IMR-90 (cell line): ENCODE data around the gene SGO1. TPM values are rescaled to one million over a fixed set of nuclear protein-coding genes. Genes with fewer than 3 reads are reported as not detected.

Experiments used
- ATAC-seq: fragments of 200-7000 bp; cut with Tn5 transposase; 2 replicates; pipeline ENCODE4 v1.9.1; 2020; ENCODE audit warnings: low read depth, mild to moderate bottlenecking, moderate library complexity
- BruUV-seq: library from RNA; stranded (reverse); fragments of 400-500 nt; replicated peaks from 2 replicates; lab custom pipeline; 2021; lab: Mats Ljungman, UMichigan
- CTCF ChIA-PET: fragments of 300-600 bp; formaldehyde crosslinking; extraction: SDS; loops from one replicate; lab custom pipeline; 2021; ENCODE audit warnings: antibody characterized with exemption; lab: Yijun Ruan, JAX
- POLR2A ChIA-PET: fragments of 300-600 bp; sonication (Branson Sonifier 250); formaldehyde crosslinking; loops from one replicate; lab custom pipeline; 2022; ENCODE audit warnings: antibody characterized with exemption; ENCODE audit not compliant: unreplicated experiment; lab: Charles Lee
- DNase-seq: peaks from one replicate; pipeline ENCODE4 v3.0.0; 2013
- H2AFZ ChIP-seq: replicated peaks from 2 replicates; pipeline ENCODE3; 2013; ENCODE audit warnings: low read length, mild to moderate bottlenecking; ENCODE audit not compliant: poor library complexity
- H2AK5ac ChIP-seq: 2 replicates; pipeline ENCODE4 v1.6.1; 2013; ENCODE audit warnings: low read depth, low read length, inconsistent platforms
- H2AK9ac ChIP-seq: replicated peaks from 2 replicates; pipeline ENCODE3; 2013; ENCODE audit warnings: mild to moderate bottlenecking, low read depth, low read length, moderate library complexity; ENCODE audit not compliant: poor library complexity
- H2BK120ac ChIP-seq: 2 replicates; pipeline ENCODE4 v1.6.1; 2013; ENCODE audit warnings: low read depth, low read length, inconsistent platforms
- H2BK15ac ChIP-seq: 3 replicates; pipeline ENCODE4 v1.6.1; 2013; ENCODE audit warnings: low read depth, low read length, inconsistent platforms
- H2BK20ac ChIP-seq: 2 replicates; pipeline ENCODE4 v1.6.1; 2013; ENCODE audit warnings: low read depth, mild to moderate bottlenecking, inconsistent platforms, low read length, moderate library complexity
- H2BK5ac ChIP-seq: 2 replicates; pipeline ENCODE4 v1.6.1; 2013; ENCODE audit warnings: mild to moderate bottlenecking, low read depth, low read length, inconsistent platforms; ENCODE audit not compliant: poor library complexity, severe bottlenecking
- H3K14ac ChIP-seq: replicated peaks from 2 replicates; pipeline ENCODE4 v1.6.1; 2013; ENCODE audit warnings: low read depth, low read length, inconsistent platforms
- H3K18ac ChIP-seq: 2 replicates; pipeline ENCODE4 v1.6.1; 2013; ENCODE audit warnings: low read depth, low read length, control low read depth
- H3K23ac ChIP-seq: 2 replicates; pipeline ENCODE4 v1.6.1; 2013; ENCODE audit warnings: low read depth, low read length, inconsistent platforms
- H3K27ac ChIP-seq: 2 replicates; pipeline ENCODE4 v1.5.1; 2013; ENCODE audit warnings: mild to moderate bottlenecking, control low read depth, low read length; ENCODE audit not compliant: insufficient read depth
- H3K27me3 ChIP-seq: 2 replicates; pipeline ENCODE4 v1.6.1; 2013; ENCODE audit warnings: low read length; ENCODE audit not compliant: control insufficient read depth, insufficient read depth
- H3K36me3 ChIP-seq: 2 replicates; pipeline ENCODE4 v1.6.1; 2013; ENCODE audit warnings: low read length, mixed read lengths; ENCODE audit not compliant: control insufficient read depth, insufficient read depth
- H3K4ac ChIP-seq: 2 replicates; pipeline ENCODE4 v1.6.1; 2013; ENCODE audit warnings: low read depth, low read length, inconsistent platforms
- H3K4me1 ChIP-seq: 2 replicates; pipeline ENCODE4 v1.6.1; 2013; ENCODE audit warnings: low read length, mixed read lengths; ENCODE audit not compliant: control insufficient read depth, insufficient read depth
- H3K4me2 ChIP-seq: 2 replicates; pipeline ENCODE4 v1.6.1; 2013; ENCODE audit warnings: low read depth, mild to moderate bottlenecking, control low read depth, low read length, moderate library complexity
- H3K4me3 ChIP-seq: 2 replicates; pipeline ENCODE4 v1.5.1; 2013; ENCODE audit warnings: low read depth, mild to moderate bottlenecking, control low read depth, low read length, moderate library complexity; ENCODE audit not compliant: insufficient read depth
- H3K56ac ChIP-seq: 2 replicates; pipeline ENCODE4 v1.6.1; 2013; ENCODE audit warnings: low read length, inconsistent platforms; ENCODE audit not compliant: insufficient read depth; ENCODE audit errors: extremely low read depth
- H3K79me1 ChIP-seq, 2 experiments: 2 replicates each; pipeline ENCODE4 v1.6.1; 2013; ENCODE audit warnings: low read length in 2 of 2, inconsistent platforms in 1 of 2, low read depth in 1 of 2
- H3K9ac ChIP-seq: 2 replicates; pipeline ENCODE4 v1.6.1; 2013; ENCODE audit warnings: low read depth, low read length, control low read depth
- H3K9me1 ChIP-seq: 2 replicates; pipeline ENCODE4 v1.6.1; 2013; ENCODE audit warnings: low read length, inconsistent platforms; ENCODE audit not compliant: insufficient read depth
- H3K9me3 ChIP-seq: 2 replicates; pipeline ENCODE4 v1.6.1; 2013; ENCODE audit warnings: low read length; ENCODE audit not compliant: control insufficient read depth, insufficient read depth
- H4K20me1 ChIP-seq: 2 replicates; pipeline ENCODE4 v1.6.1; 2013; ENCODE audit warnings: low read length, inconsistent platforms; ENCODE audit not compliant: insufficient read depth
- H4K5ac ChIP-seq: 2 replicates; pipeline ENCODE4 v1.6.1; 2013; ENCODE audit warnings: mild to moderate bottlenecking, low read depth, low read length, control low read depth
- H4K8ac ChIP-seq, 2 experiments: 2 replicates each; pipeline ENCODE4 v1.6.1; 2013; ENCODE audit warnings: low read depth in 2 of 2, low read length in 2 of 2, control low read depth in 1 of 2, inconsistent platforms in 1 of 2
- H4K91ac ChIP-seq: 2 replicates; pipeline ENCODE4 v1.6.1; 2013; ENCODE audit warnings: low read depth, low read length, inconsistent platforms; ENCODE audit not compliant: insufficient read depth
- CTCF ChIP-seq: conservative IDR thresholded peaks from 2 replicates; pipeline ENCODE4 v1.5.1; 2012; ENCODE audit warnings: mild to moderate bottlenecking, low read depth, low read length, improper control_type of control experiment
- MAFK ChIP-seq: IDR thresholded peaks from 2 replicates; pipeline ENCODE4 v1.6.1; 2012; ENCODE audit warnings: low read depth, low read length, improper control_type of control experiment
- MAZ ChIP-seq: IDR thresholded peaks from 2 replicates; pipeline ENCODE4 v1.6.1; 2012; ENCODE audit warnings: low read depth, mild to moderate bottlenecking, low read length, improper control_type of control experiment, moderate library complexity, borderline replicate concordance
- MXI1 ChIP-seq: IDR thresholded peaks from 2 replicates; pipeline ENCODE4 v1.6.1; 2012; ENCODE audit warnings: low read depth, mild to moderate bottlenecking, low read length, moderate library complexity, borderline replicate concordance
- NFE2L2 ChIP-seq: fragments of 150-350 bp; IDR thresholded peaks from 2 replicates; pipeline ENCODE4 v1.6.1; 2016; ENCODE audit warnings: low read depth, mild to moderate bottlenecking, low read length
- POLR2A ChIP-seq: IDR thresholded peaks from 2 replicates; pipeline ENCODE4 v1.6.1; 2012; ENCODE audit warnings: mild to moderate bottlenecking, low read depth, low read length
- RCOR1 ChIP-seq: IDR thresholded peaks from 2 replicates; pipeline ENCODE4 v1.6.1; 2012; ENCODE audit warnings: mild to moderate bottlenecking, low read length, improper control_type of control experiment; ENCODE audit not compliant: insufficient replicate concordance
- RFX5 ChIP-seq: IDR thresholded peaks from 2 replicates; pipeline ENCODE4 v1.8.0; 2012; ENCODE audit warnings: low read depth, mild to moderate bottlenecking, low read length, moderate library complexity
- SMC3 ChIP-seq: fragments of 150-350 bp; IDR thresholded peaks from 2 replicates; pipeline ENCODE4 v1.6.1; 2016; ENCODE audit warnings: low read depth, mild to moderate bottlenecking, antibody characterized with exemption, low read length, moderate library complexity
- USF2 ChIP-seq: fragments of 150-350 bp; IDR thresholded peaks from 2 replicates; pipeline ENCODE4 v1.6.1; 2017; ENCODE audit warnings: mild to moderate bottlenecking, antibody characterized with exemption, low read length, low read depth
- WGBS, 2 experiments: methylation state at CpG; one replicate each; pipeline versions ENCODE4 v1.1.5 to v1.1.7; 2013; ENCODE audit warnings: missing lambda C conversion rate in 2 of 2; ENCODE audit not compliant: insufficient read length in 1 of 2; ENCODE audit errors: extremely low coverage in 2 of 2; 5-methylcytosine and 5-hydroxymethylcytosine counted together
- dilution Hi-C: fragments of 300-500 bp; cut with HindIII; formaldehyde crosslinking; loops from one replicate; pipeline ENCODE4 v1.14.3; 2018; ENCODE audit warnings: low sequenced_read_pairs; ENCODE audit not compliant: unreplicated experiment
- in situ Hi-C: fragments of 300-500 bp; cut with MboI; formaldehyde crosslinking; loops from 3 replicates; pipeline ENCODE4 v1.14.3; 2019; ENCODE audit warnings: low sequenced_read_pairs, inconsistent platforms, mixed read lengths
- intact Hi-C: fragments of 100-400 bp; cut with micrococcal nuclease; formaldehyde crosslinking; loops from 2 replicates; pipeline ENCODE4 v1.10.0; 2022
- polyA plus RNA-seq, 3 experiments: library from polyadenylated mRNA; depleted of rRNA; stranded (reverse); fragments of >200 nt; gene quantifications; 2 replicates each; pipeline ENCODE4 v1.2.3, GENCODE V29; 2012; ENCODE audit warnings: low replicate concordance in 1 of 3
- total RNA-seq: library from RNA; depleted of rRNA; stranded (reverse); fragments of >200 nt; gene quantifications from 2 replicates; pipeline ENCODE4 v1.2.3, GENCODE V29; 2012
- TF ChIP-seq, protein P1 (sequence below): fragments of 150-350 bp; IDR thresholded peaks from 2 replicates; pipeline ENCODE4 v1.6.1; 2016; ENCODE audit warnings: low read depth, mild to moderate bottlenecking, low read length, moderate library complexity, borderline replicate concordance

Gene SGO1
- total and polyA plus RNA-seq, 2 of the 4 experiments (the other 2 are of a cell fraction), result 3.2 to 5.2 TPM

- H4K20me1 ChIP-seq, result no peaks in the 10 kb centered on the region
- H2AK5ac ChIP-seq, result no peak overlapping the region
- no peaks in the 10 kb centered on the region for H3K79me1 ChIP-seq
- H3K4ac ChIP-seq, result no peak overlapping the region
- H3K14ac ChIP-seq, result no peak overlapping the region
- H2AK9ac ChIP-seq, result no peak overlapping the region
- H3K4me1 ChIP-seq, result no peaks in the 10 kb centered on the region
- H3K27ac ChIP-seq, result no peak overlapping the region
- no TSS peak for BruUV-seq
- no peaks in the 10 kb centered on the region for H3K9me3 ChIP-seq
- no peak overlapping the region for H3K9ac ChIP-seq
- H4K5ac ChIP-seq, result no peak overlapping the region
- no peak for DNase-seq
- no peak overlapping the region for H4K8ac ChIP-seq
- no peak overlapping the region for H2BK15ac ChIP-seq
- H2AFZ ChIP-seq, result no peak overlapping the region
- no peak overlapping the region for H4K91ac ChIP-seq
- H3K56ac ChIP-seq, result no peak overlapping the region
- WGBS, 2 experiments, result no CpG with 5 or more reads among the region's 1 CpG
- H2BK120ac ChIP-seq, result no peak overlapping the region
- no peak overlapping the region for H3K23ac ChIP-seq
- in situ Hi-C loops (no loop called here), intact Hi-C loops (no loop called here), dilution Hi-C loops (no loop called here)
- H3K4me2 ChIP-seq, result no peak overlapping the region
- ChIA-PET POLR2A (no interaction called here), CTCF (no interaction called here)
- TF ChIP-seq MAFK, result no peak
- TF ChIP-seq, protein P1, sequence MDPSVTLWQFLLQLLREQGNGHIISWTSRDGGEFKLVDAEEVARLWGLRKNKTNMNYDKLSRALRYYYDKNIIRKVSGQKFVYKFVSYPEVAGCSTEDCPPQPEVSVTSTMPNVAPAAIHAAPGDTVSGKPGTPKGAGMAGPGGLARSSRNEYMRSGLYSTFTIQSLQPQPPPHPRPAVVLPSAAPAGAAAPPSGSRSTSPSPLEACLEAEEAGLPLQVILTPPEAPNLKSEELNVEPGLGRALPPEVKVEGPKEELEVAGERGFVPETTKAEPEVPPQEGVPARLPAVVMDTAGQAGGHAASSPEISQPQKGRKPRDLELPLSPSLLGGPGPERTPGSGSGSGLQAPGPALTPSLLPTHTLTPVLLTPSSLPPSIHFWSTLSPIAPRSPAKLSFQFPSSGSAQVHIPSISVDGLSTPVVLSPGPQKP, result no peak
- no peak for TF ChIP-seq NFE2L2
- TF ChIP-seq MAZ, result no peak
- TF ChIP-seq RCOR1, result no peak
- no peak for TF ChIP-seq RFX5
- no peak for TF ChIP-seq POLR2A
- TF ChIP-seq USF2, result no peak
- no peak for TF ChIP-seq CTCF
- TF ChIP-seq MXI1, result no peak
- TF ChIP-seq SMC3, result no peak
- no peak overlapping the region for H2BK5ac ChIP-seq
- no peaks in the 10 kb centered on the region for H3K27me3 ChIP-seq
- H3K9me1 ChIP-seq, result no peaks in the 10 kb centered on the region
- H3K18ac ChIP-seq, result no peak overlapping the region
- no peak overlapping the region for H2BK20ac ChIP-seq
- ATAC-seq, result no peak
- H3K4me3 ChIP-seq, result no peak overlapping the region
- no peaks in the 10 kb centered on the region for H3K36me3 ChIP-seq
Observed at GRCh38 chr3:20230954-20231353, 44.9 kb upstream of the SGO1 start.
